Activated T-cell treated with anti-CD3 and anti-CD28 coated beads for 24 hours (primary cell): ENCODE data around the gene ZFP36L1.

Experiments used
- DNase-seq: peaks from one replicate; pipeline ENCODE4 v3.0.0-alpha.2; 2020; ENCODE audit warnings: low read depth

ZFP36L1 gene

GRCh38 chr14:68795597-68796417 is 2.9 kb upstream of the ZFP36L1 start:
- peak; percentile 72 for DNase-seq

- peak; percentile 67 for DNase-seq
Observed at GRCh38 chr14:68794851-68795596, 2.2 kb upstream of the ZFP36L1 start.

- DNase-seq, result peak; percentile 78
Observed at GRCh38 chr14:68794130-68794850, 1.4 kb upstream of the ZFP36L1 start.

GRCh38 chr14:68793734-68794129 is 865 bp upstream of the ZFP36L1 start:
- DNase-seq, result no peak

- DNase-seq, result no peak
Observed at GRCh38 chr14:68792678-68792978, 239 bp downstream of the ZFP36L1 start.

- no peak for DNase-seq
Observed at GRCh38 chr14:68791902-68792677, 777 bp downstream of the ZFP36L1 start.

- DNase-seq, result no peak
Observed at GRCh38 chr14:68791078-68791901, 1.6 kb downstream of the ZFP36L1 start.

GRCh38 chr14:68790644-68791077 is 2.2 kb downstream of the ZFP36L1 start:
- peak; percentile 67 for DNase-seq

GRCh38 chr14:68789821-68790643 is 2.8 kb downstream of the ZFP36L1 start:
- DNase-seq, result no peak

- peak; percentile 79 for DNase-seq
Observed at GRCh38 chr14:68788996-68789820, 3.7 kb downstream of the ZFP36L1 start.

- DNase-seq, result no peak
Observed at GRCh38 chr14:68788275-68788995, 4.4 kb downstream of the ZFP36L1 start.

GRCh38 chr14:68787092-68787992 is 5.5 kb downstream of the ZFP36L1 start:
- no peak for DNase-seq

- no peak for DNase-seq
Observed at GRCh38 chr14:68786491-68787091, 6.3 kb downstream of the ZFP36L1 start.

- DNase-seq, result no peak
Observed at GRCh38 chr14:68785534-68786490, 7.1 kb downstream of the ZFP36L1 start.

- DNase-seq, result no peak
Observed at GRCh38 chr14:68784978-68785533, 7.8 kb downstream of the ZFP36L1 start.
